ENCODE results near the gene TMEM14A. TPM values are rescaled to one million over a fixed set of nuclear protein-coding genes. Genes with fewer than 3 reads are reported as not detected.

The TMEM14A gene
- total RNA-seq, 1 donor from 2014 or later: 6.6 TPM

DNA sequence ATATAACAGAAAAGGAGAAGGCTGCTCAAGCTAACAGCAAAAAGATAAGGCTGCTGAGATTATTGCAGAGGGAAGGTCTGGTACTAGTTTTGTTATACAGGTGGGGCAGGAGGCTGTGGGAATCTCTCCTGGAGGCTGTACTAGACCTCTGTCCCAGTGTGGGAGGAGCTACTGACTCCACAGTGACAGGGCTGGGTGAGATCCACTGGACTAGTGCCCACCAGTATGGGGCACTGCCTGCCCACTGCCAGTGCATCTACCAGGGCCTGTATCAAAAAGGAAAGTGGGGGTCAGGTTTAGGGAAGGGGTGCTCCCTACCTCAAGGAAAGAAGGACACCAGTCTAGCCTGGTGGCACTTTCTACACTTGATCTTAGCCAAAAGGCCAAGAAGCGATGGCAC lies 62.3 kb downstream of the TMEM14A start:
- intact Hi-C loops (cut with micrococcal nuclease): no loop called here
- no peak for DNase-seq
- Mint-ChIP-seq H3K36me3 (ENCODE audit: low read depth) (no peaks in the 10 kb centered on the region), H3K4me3 (no peak overlapping the region), H3K27ac (no peak overlapping the region), H3K9me3 (no peaks in the 10 kb centered on the region), H3K4me1 (no peaks in the 10 kb centered on the region), H3K27me3 (no peaks in the 10 kb centered on the region)
- no peak for ATAC-seq (ENCODE audit: low read depth)
- CTCF ChIA-PET: no interaction called here
- POLR2A ChIA-PET: no interaction called here
- TF ChIP-seq, protein P1, sequence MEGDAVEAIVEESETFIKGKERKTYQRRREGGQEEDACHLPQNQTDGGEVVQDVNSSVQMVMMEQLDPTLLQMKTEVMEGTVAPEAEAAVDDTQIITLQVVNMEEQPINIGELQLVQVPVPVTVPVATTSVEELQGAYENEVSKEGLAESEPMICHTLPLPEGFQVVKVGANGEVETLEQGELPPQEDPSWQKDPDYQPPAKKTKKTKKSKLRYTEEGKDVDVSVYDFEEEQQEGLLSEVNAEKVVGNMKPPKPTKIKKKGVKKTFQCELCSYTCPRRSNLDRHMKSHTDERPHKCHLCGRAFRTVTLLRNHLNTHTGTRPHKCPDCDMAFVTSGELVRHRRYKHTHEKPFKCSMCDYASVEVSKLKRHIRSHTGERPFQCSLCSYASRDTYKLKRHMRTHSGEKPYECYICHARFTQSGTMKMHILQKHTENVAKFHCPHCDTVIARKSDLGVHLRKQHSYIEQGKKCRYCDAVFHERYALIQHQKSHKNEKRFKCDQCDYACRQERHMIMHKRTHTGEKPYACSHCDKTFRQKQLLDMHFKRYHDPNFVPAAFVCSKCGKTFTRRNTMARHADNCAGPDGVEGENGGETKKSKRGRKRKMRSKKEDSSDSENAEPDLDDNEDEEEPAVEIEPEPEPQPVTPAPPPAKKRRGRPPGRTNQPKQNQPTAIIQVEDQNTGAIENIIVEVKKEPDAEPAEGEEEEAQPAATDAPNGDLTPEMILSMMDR (IDR thresholded peaks at IDR 0.05): no peak

DNA sequence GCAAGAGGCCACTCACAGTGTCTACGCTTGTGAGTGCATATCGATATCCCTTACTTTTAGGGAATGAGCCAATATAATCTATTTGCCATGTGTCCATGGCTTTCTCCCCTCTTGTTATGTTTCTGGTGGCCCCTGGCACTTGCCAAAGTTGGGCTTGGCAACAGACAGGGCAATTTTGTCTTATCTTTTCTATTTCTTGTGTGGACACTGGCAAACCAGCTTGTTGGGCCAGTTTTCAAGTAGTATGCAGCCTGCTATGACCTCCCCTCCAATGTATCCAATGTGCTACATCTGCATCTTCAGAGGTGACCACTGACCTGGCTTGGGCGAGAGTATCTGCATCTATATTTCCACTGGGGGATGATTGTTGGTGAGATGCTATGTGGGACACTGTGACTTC lies 63.2 kb downstream of the TMEM14A start:
- DNase-seq: no peak
- no peaks in the 10 kb centered on the region for H3K27me3 Mint-ChIP-seq
- no peaks in the 10 kb centered on the region for H3K36me3 Mint-ChIP-seq (ENCODE audit: low read depth)
- TF ChIP-seq, protein P1 (IDR thresholded peaks at IDR 0.05): no peak
- intact Hi-C loops (cut with micrococcal nuclease): no loop called here
- H3K4me3 Mint-ChIP-seq: no peak overlapping the region
- ChIA-PET CTCF (no interaction called here), POLR2A (no interaction called here)
- H3K4me1 Mint-ChIP-seq: no peaks in the 10 kb centered on the region
- ATAC-seq (ENCODE audit: low read depth): no peak
- no peak overlapping the region for H3K27ac Mint-ChIP-seq
- H3K9me3 Mint-ChIP-seq: no peaks in the 10 kb centered on the region

DNA sequence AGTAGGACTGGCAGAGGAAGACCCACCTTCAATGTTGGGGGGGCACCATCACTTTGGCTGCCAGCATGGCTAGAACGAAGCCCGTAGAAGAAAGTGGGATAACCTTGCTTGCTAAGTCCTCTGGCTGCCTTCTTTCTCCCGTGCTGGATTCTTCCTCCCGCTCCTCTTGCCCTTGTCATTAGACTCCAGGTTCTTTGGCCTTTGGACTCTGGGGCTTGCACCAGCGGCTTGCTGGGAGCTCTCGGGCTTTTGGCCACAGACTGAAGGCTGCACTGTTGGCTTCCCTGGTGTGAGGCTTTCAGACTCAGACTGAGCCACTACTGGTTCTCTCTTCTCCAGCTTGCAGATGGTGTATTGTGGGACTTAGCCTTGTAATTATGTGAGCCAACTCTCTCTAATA lies 64.2 kb downstream of the TMEM14A start:
- Mint-ChIP-seq H3K9me3 (peaks cover 6% of the 10 kb centered on the region), H3K27ac (no peak overlapping the region), H3K4me3 (no peak overlapping the region), H3K36me3 (ENCODE audit: low read depth) (no peaks in the 10 kb centered on the region), H3K27me3 (no peaks in the 10 kb centered on the region), H3K4me1 (no peaks in the 10 kb centered on the region)
- ChIA-PET CTCF (no interaction called here), POLR2A (no interaction called here)
- no peak for ATAC-seq (ENCODE audit: low read depth)
- no peak for DNase-seq
- intact Hi-C loops (cut with micrococcal nuclease): no loop called here
- TF ChIP-seq, protein P1 (IDR thresholded peaks at IDR 0.05): no peak

DNA sequence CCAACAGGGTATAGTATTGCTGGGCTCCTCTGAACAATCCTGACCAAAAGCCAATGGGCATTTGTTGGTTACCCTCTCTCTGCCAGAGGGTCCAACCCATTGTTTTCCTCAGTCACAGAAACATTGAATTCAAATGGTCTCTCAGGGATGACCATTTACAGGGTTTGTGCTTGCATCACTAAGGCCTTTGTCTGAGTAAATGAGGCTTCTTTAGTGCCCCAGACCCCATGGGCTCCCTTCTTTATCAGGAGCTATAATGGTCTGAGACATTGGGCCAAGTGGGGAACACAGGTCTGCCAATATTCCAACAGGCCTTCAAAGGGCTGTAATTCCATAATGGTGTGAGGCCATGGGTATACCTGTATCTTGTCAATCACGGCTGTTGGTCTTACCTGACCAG lies 65.2 kb downstream of the TMEM14A start:
- ATAC-seq (ENCODE audit: low read depth) (no peak), DNase-seq (no peak)
- Mint-ChIP-seq H3K9me3 (peaks cover 6% of the 10 kb centered on the region), H3K27me3 (no peaks in the 10 kb centered on the region), H3K36me3 (ENCODE audit: low read depth) (no peaks in the 10 kb centered on the region), H3K4me1 (no peaks in the 10 kb centered on the region), H3K4me3 (no peak overlapping the region), H3K27ac (no peak overlapping the region)
- ChIA-PET POLR2A (no interaction called here), CTCF (no interaction called here)
- TF ChIP-seq, protein P1 (IDR thresholded peaks at IDR 0.05): no peak
- intact Hi-C loops (cut with micrococcal nuclease): no loop called here

Other genes with a start within 250 kb of the TMEM14A start
- gene TRAM2, start 94.1 kb upstream of the TMEM14A start, total RNA-seq: 9.1 and 9.9 TPM in 2 replicates
- not detected in 2 replicates for gene GSTA2, start 92.4 kb downstream of the TMEM14A start, total RNA-seq
- not detected in 2 replicates for gene GSTA1, start 132.7 kb downstream of the TMEM14A start, total RNA-seq
- not detected in 2 replicates for gene GSTA5, start 169.7 kb downstream of the TMEM14A start, total RNA-seq
- gene GSTA3, start 238.6 kb downstream of the TMEM14A start, total RNA-seq: not detected in 2 replicates